Smooth muscle cell of the coronary artery (primary cell): ENCODE measurements around the gene SLC35A2. TPM values are rescaled to one million over a fixed set of nuclear protein-coding genes. Genes with fewer than 3 reads are reported as not detected.

Experiments
- total RNA-seq: library from RNA; depleted of rRNA; stranded (reverse); fragments of >200 nt; gene quantifications from 2 replicates; pipeline ENCODE4 v1.2.3, GENCODE V29; 2014; ENCODE audit warnings: low replicate concordance

The SLC35A2 gene
- total RNA-seq = 7.8 and 17.3 TPM in 2 replicates

DNA sequence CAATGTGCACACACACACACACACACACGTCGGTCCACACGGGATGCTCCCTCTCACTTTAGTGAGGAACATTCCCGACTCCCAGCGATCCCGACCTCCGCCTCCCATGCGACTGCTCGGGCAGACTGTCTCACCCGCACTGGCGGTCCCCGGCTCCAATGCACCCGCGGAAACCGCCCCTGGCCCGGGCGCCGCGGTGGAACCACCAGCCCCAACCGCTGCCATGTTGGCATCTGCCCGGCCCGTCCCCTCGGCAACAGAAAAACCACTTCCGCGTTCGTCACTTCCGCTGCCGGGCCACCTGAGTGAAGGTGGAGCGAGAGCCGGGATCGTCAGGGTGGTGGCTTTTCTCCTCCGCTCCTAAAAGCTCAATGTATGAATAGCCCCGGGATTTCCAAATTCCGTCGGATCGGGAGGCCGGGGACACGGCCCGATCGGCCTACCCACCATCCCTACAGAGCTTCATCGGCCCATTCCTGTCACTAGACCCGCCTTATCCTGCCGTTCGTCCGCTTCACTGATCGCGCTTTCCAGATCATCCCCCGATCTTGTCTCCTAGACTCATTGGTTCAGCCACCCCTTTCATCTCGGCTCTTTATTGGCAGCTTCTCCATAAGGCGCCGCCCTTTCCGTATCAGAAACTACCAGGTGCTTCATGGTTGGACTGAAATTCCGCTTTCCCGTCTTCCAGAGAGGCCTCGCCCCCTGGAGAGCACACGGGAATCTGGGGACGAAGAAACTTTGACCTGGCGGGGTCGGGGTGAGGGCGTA is at the start of gene SLC35A2:
TSS of gene SLC35A2 (minus strand) at position 235 of the 771 bp plus-strand sequence. CDS start at position 225, 10 bp downstream.

DNA sequence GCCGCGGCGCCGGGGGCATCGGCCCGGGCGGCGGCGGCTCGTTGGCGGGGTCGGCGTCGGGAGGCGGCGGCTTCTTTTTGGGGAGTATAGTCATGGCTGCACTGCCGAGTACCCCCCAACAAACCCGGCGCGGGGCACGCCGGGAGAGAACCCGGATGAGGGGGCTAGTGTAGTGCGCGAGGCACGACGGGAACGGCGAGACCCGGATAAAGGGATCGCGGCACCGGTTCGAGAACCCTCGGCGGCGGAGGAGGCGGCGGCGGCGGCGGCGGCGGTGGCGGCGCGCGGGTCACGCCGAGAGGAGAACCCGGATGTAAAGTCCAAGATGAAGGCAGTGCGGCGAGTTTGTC is 46.0 kb upstream of the SLC35A2 start, which contains the start of gene OTUD5:
TSS of gene OTUD5 (minus strand) at position 131 of the 350 bp plus-strand sequence. CDS start at position 94, 37 bp downstream.

DNA sequence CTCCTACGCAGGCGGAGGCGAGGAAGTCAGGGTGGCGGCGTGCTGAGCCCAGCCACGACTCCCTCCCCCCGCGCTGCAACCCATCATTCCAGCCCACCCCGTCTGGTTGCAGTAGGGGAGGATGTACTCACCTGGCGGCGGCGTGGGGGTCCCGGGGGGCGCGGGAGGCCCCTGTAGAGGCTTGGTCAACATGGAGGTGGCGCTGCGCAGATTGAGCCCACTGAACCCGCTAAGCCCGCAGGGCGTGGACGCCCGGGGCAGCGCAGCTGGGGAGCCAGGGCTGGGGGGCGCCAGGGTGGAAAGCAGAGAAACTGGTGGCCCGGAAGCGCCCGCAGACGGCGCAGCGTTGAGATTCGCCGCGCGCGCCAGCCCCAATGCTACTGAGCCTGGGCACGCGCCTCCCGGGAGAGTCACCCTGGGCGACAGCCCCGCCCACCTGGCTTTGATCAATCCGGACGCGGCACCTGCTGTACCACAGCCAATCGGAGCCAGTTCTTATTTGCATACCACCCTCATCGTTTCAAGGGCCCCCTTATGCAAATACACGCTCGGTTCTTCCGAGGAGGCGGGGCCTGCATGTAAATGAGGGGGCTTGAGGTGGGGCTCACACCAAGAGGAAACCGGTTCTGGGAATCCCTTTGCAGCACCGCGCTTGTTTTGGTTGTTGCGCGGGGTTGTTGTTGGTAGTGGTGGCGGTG is 7.3 kb upstream of the SLC35A2 start, which contains the start of gene PIM2:
TSS of gene PIM2 (minus strand) at position 382 of the 698 bp plus-strand sequence. CDS start at position 192, 190 bp downstream.

DNA sequence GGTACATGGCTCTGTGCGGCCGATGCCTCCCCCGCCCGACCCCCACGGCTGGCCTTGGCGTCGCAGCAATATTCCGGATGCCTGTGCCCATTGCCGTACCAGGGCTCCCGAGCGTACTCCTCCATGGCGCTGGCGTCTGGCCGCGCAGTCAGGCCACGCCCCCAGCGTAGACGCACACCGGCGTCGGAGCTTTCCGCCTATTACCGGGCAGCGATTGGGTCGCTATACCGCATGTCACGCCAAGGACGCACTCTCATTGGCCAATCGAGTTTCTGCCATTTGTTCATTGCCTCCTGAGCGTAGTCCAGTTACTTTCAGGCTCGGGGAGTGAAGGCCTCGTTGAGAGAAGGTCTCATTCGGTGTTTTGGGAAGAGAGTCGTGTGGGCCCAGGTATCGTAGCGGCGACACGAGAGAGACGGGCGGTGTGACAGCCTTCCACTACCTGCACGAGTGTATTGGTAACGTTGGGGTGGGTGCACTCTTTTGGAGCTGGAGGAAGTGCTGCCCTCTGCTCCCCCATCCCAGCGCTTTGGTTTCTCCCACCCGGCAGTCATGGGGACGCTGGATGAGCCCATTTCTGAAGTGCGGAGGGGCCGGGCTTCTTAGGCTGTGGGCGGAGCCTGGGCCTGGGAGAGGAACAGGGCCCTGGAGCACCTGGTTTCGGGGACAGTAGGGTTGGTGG is 13.7 kb downstream of the SLC35A2 start, which contains the start of the genes PQBP1 and TIMM17B:
TSS of gene PQBP1 (plus strand) at position 306 of the 682 bp plus-strand sequence. CDS start 580 bp downstream, outside the sequence.
TSS of gene TIMM17B (minus strand) at position 144 of the 682 bp plus-strand sequence. CDS start at position 125, 19 bp downstream.

Other genes with a start within 250 kb of the SLC35A2 start
- 0.23 TPM in 1 of 2 replicates, not detected in the other for gene WAS, start 227.8 kb downstream of the SLC35A2 start, total RNA-seq
- gene SUV39H1, start 214.9 kb downstream of the SLC35A2 start, total RNA-seq = 0.59 and 2.5 TPM in 2 replicates
- not detected in 2 replicates for gene GLOD5, start 149.9 kb downstream of the SLC35A2 start, total RNA-seq
- gene GATA1, start 125.1 kb downstream of the SLC35A2 start, total RNA-seq = not detected in 2 replicates
- gene HDAC6, start 109.6 kb downstream of the SLC35A2 start, total RNA-seq = 21.8 and 25.6 TPM in 2 replicates
- not detected in 2 replicates for gene ERAS, start 85.1 kb downstream of the SLC35A2 start, total RNA-seq
- 0.15 and 0.23 TPM in 2 replicates for gene PCSK1N, start 76.0 kb downstream of the SLC35A2 start, total RNA-seq
- 9.0 and 34.8 TPM in 2 replicates for gene TIMM17B, start 13.9 kb downstream of the SLC35A2 start, total RNA-seq
- gene PQBP1, start 13.7 kb downstream of the SLC35A2 start, total RNA-seq = 77.9 and 169 TPM in 2 replicates
- 2.3 and 3.0 TPM in 2 replicates for gene PIM2, start 7.4 kb upstream of the SLC35A2 start, total RNA-seq
- 33.3 and 34.9 TPM in 2 replicates for gene OTUD5, start 46.0 kb upstream of the SLC35A2 start, total RNA-seq
- 0.45 and 0.59 TPM in 2 replicates for gene KCND1, start 60.2 kb upstream of the SLC35A2 start, total RNA-seq
- gene GRIPAP1, start 90.6 kb upstream of the SLC35A2 start, total RNA-seq = 27.9 and 28.1 TPM in 2 replicates
- gene TFE3, start 131.7 kb upstream of the SLC35A2 start, total RNA-seq = 19.7 and 47.7 TPM in 2 replicates
- gene CCDC120, start 147.4 kb upstream of the SLC35A2 start, total RNA-seq = under 0.01 and 0.38 TPM in 2 replicates
- 5.9 and 7.7 TPM in 2 replicates for gene PRAF2, start 162.4 kb upstream of the SLC35A2 start, total RNA-seq
- gene WDR45, start 168.2 kb upstream of the SLC35A2 start, total RNA-seq = 35.6 and 46.3 TPM in 2 replicates
- gene GPKOW, start 212.1 kb upstream of the SLC35A2 start, total RNA-seq = 15.3 and 21.6 TPM in 2 replicates